Neural cell (in vitro differentiated cells): ENCODE results near the gene OR2A7.
"Not testable (repeated sequence)": the region's sequence is repeated elsewhere in the genome, so short reads cannot be mapped to it uniquely, and the experiment has no call there.

Source experiments
- EP300 ChIP-seq: fragments of 450-650 bp; conservative IDR thresholded peaks from 2 replicates; pipeline ENCODE4 v1.6.1; 2014; ENCODE audit warnings: antibody characterized with exemption, mild to moderate bottlenecking, moderate library complexity; ENCODE audit not compliant: poor library complexity, severe bottlenecking
- EZH2 ChIP-seq: fragments of 200-600, 300-800 bp; shearing (Covaris generic), sonication (generic); IDR thresholded peaks from 2 replicates; pipeline ENCODE4 v1.6.1; 2014; ENCODE audit warnings: antibody characterized with exemption, low read length, borderline replicate concordance, mild to moderate bottlenecking; ENCODE audit not compliant: insufficient read depth, poor library complexity, severe bottlenecking
- POLR2AphosphoS5 ChIP-seq: IDR thresholded peaks from 2 replicates; pipeline ENCODE4 v1.6.1; 2012
- RAD21 ChIP-seq: fragments of 450-650 bp; conservative IDR thresholded peaks from 2 replicates; pipeline ENCODE4 v1.6.1; 2014; ENCODE audit warnings: antibody characterized with exemption, mild to moderate bottlenecking, moderate library complexity
- TAF1 ChIP-seq: IDR thresholded peaks from 2 replicates; pipeline ENCODE4 v1.6.1; 2012; ENCODE audit warnings: low read depth
- TF ChIP-seq, protein P1 (sequence below): fragments of 450-650 bp; IDR thresholded peaks from 2 replicates; pipeline ENCODE4 v1.5.1; 2014; ENCODE audit warnings: antibody characterized with exemption, mild to moderate bottlenecking, moderate library complexity; ENCODE audit not compliant: poor library complexity, severe bottlenecking

DNA sequence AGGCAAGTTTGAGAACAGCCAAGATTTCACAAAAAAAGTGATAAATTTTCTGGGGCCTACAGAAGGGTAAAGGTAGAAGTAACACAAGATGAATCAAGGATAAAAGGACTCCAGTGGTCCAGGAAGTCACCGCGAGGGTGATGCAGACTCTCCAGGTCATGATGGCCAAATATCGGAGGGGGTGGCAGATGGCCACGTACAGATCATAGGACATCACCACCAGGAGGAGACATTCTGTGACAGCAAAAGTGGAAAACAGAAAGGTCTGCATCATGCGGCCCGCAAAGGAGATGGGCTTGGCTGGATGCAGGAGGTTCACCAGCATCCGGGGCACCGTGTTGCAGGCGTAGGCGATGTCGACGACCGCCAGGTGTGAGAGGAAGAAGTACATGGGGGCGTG is 5.5 kb downstream of the OR2A7 start:
- not testable (repeated sequence) for TF ChIP-seq TAF1, EP300, RAD21, POLR2AphosphoS5, EZH2
- TF ChIP-seq, protein P1, sequence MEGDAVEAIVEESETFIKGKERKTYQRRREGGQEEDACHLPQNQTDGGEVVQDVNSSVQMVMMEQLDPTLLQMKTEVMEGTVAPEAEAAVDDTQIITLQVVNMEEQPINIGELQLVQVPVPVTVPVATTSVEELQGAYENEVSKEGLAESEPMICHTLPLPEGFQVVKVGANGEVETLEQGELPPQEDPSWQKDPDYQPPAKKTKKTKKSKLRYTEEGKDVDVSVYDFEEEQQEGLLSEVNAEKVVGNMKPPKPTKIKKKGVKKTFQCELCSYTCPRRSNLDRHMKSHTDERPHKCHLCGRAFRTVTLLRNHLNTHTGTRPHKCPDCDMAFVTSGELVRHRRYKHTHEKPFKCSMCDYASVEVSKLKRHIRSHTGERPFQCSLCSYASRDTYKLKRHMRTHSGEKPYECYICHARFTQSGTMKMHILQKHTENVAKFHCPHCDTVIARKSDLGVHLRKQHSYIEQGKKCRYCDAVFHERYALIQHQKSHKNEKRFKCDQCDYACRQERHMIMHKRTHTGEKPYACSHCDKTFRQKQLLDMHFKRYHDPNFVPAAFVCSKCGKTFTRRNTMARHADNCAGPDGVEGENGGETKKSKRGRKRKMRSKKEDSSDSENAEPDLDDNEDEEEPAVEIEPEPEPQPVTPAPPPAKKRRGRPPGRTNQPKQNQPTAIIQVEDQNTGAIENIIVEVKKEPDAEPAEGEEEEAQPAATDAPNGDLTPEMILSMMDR = not testable (repeated sequence)
